Mucosa of descending colon (tissue), 3 donors: ENCODE data around the gene CBX8. TPM values are rescaled to one million over a fixed set of nuclear protein-coding genes. Genes with fewer than 3 reads are reported as not detected.

Source experiments
- ATAC-seq: fragments of 200-7000 bp; cut with Tn5 transposase; one replicate; pipeline ENCODE4 v1.9.1; 2020; ENCODE audit warnings: mild to moderate bottlenecking, moderate library complexity
- DNase-seq, 3 donors: peaks; one replicate each; pipeline ENCODE4 v3.0.0-alpha.2; 2020
- H3K36me3 ChIP-seq: fragments of 200-600 bp; one replicate; pipeline ENCODE4 v1.8.0; 2021; ENCODE audit warnings: low read depth, mild to moderate bottlenecking
- H3K4me1 ChIP-seq: fragments of 200-600 bp; one replicate; pipeline ENCODE4 v1.8.0; 2021; ENCODE audit warnings: low read depth, mild to moderate bottlenecking
- H3K4me3 ChIP-seq: fragments of 200-600 bp; one replicate; pipeline ENCODE4 v1.8.0; 2021; ENCODE audit warnings: mild to moderate bottlenecking
- H3K9me3 ChIP-seq: fragments of 200-600 bp; one replicate; pipeline ENCODE4 v1.8.0; 2021; ENCODE audit warnings: mild to moderate bottlenecking
- intact Hi-C, 2 donors: fragments of 100-400 bp; cut with DNase I in 1 of 2; cut with micrococcal nuclease in 1 of 2; formaldehyde crosslinking; loops; one replicate each; pipeline versions ENCODE4 v1.11.0 to v1.11.1; 2022; cut with DNase I, micrococcal nuclease
- total RNA-seq, 3 donors: library from RNA; stranded (reverse); fragmentation: NEBNext Ultra II Directional in 2 of 3; extraction: Animal tissue kit (Norgen Biotek cat#: 25700) in 2 of 3; gene quantifications; one replicate each; pipeline versions ENCODE4 v1.2.1 to v1.2.4, GENCODE V29; 2021 to 2023
- TF ChIP-seq, protein P1 (sequence below): fragments of 200-600 bp; IDR thresholded peaks from one replicate; pipeline ENCODE4 v1.8.0; 2022; ENCODE audit warnings: antibody characterized with exemption, mild to moderate bottlenecking
- donor health status: DM: no; HTN: no; CAD: no; lungs with moderate emphysema.
- donor health status: DM: no; HTN: no; CAD: no.
- donor health status: DM: no; HTN: yes; CAD: no.

The CBX8 gene
- total RNA-seq, 3 donors from 2014 or later, result 3.4 to 4.7 (median 4.0) TPM

DNA sequence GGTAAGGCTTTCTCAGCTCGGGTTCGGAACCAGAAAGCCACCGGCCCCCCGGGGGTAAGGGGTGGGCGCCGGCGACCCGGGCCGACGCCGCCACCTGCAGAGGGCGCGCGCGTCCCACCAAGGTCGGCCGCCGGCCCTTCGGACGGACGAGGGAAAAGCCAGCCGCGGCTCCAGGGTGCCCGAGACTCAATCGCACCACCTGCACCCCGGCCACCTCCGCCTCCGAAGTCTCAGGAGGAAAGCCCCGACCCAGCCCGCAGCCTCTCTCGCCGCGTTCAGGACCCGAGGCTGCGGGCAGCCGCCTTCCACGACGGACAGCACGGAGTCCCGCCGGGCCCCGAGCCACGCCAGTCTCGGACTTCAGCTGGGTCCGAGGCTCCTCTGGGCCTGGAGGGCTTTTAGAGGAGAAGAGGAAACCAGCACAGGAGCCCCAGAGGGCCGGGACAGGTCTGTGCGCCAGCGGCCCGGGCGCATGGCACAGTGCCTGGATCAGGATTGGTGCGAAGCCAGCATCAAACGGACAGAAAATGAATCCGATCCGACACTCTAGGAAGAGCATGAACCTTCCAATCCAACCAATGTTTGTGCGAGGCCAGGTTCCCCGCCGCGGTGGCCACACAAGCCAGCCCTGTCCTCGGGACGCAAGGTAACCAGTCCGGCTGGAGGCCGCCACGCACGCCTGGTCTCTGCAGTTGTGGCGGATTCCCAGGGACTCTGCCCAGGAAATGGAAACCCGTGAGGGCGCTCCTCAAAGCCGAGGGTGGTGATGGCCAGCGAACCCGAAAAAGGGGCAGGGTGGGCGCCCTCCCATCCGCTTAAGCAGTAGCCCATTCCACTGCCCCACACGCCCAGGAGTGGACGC is 6.7 kb downstream of the CBX8 start:
- H3K4me3 ChIP-seq, result no peak overlapping the region
- H3K9me3 ChIP-seq, result no peaks in the 10 kb centered on the region
- ATAC-seq (peak; percentile 75), DNase-seq (peak in 2 of 3 donors; percentile 66 to 68)
- peaks cover 13% of the 10 kb centered on the region for H3K4me1 ChIP-seq
- H3K36me3 ChIP-seq, result no peaks in the 10 kb centered on the region
- TF ChIP-seq, protein P1, sequence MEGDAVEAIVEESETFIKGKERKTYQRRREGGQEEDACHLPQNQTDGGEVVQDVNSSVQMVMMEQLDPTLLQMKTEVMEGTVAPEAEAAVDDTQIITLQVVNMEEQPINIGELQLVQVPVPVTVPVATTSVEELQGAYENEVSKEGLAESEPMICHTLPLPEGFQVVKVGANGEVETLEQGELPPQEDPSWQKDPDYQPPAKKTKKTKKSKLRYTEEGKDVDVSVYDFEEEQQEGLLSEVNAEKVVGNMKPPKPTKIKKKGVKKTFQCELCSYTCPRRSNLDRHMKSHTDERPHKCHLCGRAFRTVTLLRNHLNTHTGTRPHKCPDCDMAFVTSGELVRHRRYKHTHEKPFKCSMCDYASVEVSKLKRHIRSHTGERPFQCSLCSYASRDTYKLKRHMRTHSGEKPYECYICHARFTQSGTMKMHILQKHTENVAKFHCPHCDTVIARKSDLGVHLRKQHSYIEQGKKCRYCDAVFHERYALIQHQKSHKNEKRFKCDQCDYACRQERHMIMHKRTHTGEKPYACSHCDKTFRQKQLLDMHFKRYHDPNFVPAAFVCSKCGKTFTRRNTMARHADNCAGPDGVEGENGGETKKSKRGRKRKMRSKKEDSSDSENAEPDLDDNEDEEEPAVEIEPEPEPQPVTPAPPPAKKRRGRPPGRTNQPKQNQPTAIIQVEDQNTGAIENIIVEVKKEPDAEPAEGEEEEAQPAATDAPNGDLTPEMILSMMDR, result peak; percentile 68
- intact Hi-C loops, result loop anchor here in 1 of 2 donors (5.0 kb wide), 1 partner anchor 202 kb away; no protein-coding TSS in a partner anchor

DNA sequence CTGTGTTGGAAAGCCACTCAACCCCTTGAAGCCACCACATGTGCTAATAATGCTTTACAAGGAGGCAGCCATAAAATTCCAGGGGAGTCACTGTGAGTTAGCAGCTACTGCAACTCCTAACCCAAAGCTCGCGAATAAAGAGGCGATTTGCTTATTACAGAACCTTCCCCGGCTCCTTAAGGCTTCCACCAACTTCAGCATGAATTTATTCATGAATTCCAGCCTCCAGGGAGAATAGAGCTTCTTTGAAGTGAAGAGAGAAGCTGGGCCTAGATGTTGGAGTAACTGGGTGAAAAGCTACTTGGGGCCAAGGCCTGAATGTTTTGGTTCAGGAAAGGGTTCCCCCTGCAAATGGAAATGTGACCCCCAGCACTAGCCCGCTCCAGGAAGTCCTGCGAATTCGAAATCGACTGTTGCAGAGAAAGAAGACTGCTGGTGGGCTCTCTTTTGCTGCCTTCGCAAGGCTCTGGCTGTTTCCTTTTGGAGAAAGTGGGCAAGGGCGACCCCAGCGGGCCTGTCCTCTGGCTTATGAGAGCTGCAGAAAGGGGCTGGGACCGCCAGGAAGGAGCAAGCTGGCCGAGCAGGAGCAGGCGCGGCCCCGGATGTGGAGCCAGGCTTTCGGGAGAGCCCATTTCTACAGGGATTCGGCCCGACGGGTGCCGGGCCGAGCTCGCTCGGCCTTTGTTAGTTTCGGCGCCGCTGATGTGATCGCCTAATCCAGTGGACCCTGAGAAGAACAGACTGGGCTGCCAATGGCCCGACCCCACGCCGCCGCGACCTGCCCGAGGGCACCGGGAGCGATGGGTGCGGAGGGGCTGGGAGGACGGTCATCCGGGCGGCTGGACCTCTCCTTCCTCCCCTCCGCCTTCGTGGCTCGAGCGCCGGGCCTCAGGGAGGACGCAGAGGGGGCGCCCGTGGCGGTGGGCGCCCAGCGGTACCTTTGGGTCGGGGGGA is 7.6 kb downstream of the CBX8 start:
- H3K4me3 ChIP-seq, result no peak overlapping the region
- peaks cover 13% of the 10 kb centered on the region for H3K4me1 ChIP-seq
- ATAC-seq, result no peak
- no peaks in the 10 kb centered on the region for H3K9me3 ChIP-seq
- DNase-seq, result peak in 1 of 3 donors; percentile 9
- TF ChIP-seq, protein P1, result no peak
- intact Hi-C loops, result no loop called here
- no peaks in the 10 kb centered on the region for H3K36me3 ChIP-seq

DNA sequence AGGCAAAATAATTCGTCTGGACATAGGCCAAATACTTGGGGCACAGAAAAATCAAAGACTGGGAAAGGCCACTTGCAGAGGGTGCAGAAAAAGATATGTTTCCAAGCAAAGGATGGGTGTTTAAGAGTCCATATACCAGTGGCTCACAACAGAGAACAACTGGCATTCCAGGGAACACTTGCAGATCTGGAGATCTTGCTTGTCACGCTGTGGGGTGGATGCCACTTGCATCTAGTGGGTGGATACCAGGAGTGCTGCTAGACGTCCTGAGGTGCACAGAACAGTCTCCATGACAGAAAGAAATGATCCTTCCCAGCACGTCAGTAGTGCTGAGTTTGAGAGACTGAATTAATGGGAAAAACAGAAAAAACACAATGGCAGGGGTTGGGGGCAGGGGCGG is 8.4 kb downstream of the CBX8 start:
- H3K4me3 ChIP-seq, result no peak overlapping the region
- no peaks in the 10 kb centered on the region for H3K9me3 ChIP-seq
- DNase-seq (no peak), ATAC-seq (no peak)
- intact Hi-C loops, result no loop called here
- TF ChIP-seq, protein P1, result no peak
- H3K36me3 ChIP-seq, result no peaks in the 10 kb centered on the region
- peaks cover 13% of the 10 kb centered on the region for H3K4me1 ChIP-seq

DNA sequence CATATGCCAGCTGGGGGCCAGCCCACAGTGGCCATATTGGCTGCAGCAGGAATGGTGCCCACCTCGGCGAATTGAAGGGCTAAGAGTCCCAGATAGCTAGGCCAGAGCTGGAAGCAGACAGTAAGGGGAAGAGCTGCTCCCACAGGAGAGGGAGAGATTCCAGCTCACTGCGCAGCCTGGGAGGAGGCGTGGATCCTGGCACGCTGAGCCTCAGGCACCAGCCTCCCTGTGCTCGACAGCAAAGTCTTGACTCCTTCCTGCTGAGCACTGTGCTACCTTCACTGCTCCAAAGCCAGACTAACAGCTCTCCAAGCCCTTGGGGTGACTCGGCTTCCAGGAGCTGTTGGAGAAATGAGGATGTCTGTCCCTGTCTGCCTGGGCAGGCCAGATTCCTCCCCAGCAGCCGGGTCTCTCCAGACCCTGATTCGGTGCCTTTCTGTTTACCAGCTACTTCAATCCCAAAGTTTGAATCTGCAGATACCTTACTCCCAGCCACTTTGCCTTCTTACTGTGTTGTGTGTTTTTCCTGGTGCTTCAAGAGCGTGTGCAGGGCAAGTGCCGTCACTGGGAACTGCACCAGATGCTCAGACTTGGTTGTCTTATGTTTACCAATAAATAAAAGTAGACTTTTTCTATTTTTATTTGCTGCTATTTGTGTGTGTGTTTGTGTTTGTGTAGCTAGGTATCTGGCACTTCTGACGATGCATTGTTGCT is 9.8 kb downstream of the CBX8 start:
- H3K36me3 ChIP-seq, result no peaks in the 10 kb centered on the region
- H3K4me3 ChIP-seq, result no peak overlapping the region
- H3K9me3 ChIP-seq, result no peaks in the 10 kb centered on the region
- TF ChIP-seq, protein P1, result no peak
- H3K4me1 ChIP-seq, result peaks cover 7% of the 10 kb centered on the region
- DNase-seq (peak in 1 of 3 donors; percentile 14), ATAC-seq (no peak)
- intact Hi-C loops, result no loop called here
